GM12875 (cell line): Measurements from ENCODE around the gene ACSBG1.

Experiments
- H3K4me3 ChIP-seq: one replicate; pipeline ENCODE4 v1.5.1; 2011; ENCODE audit warnings: low read depth, low read length, control low read depth
- TF ChIP-seq, protein P1 (sequence below): IDR thresholded peaks from 2 replicates; pipeline ENCODE4 v1.5.1; 2011; ENCODE audit warnings: low read depth, mild to moderate bottlenecking, control low read depth, inconsistent platforms, low read length, moderate library complexity, borderline replicate concordance; ENCODE audit not compliant: insufficient read depth

The ACSBG1 gene

GRCh38 chr15:78220713-78221112, 13.7 kb downstream of the ACSBG1 start:
- no peak overlapping the region for H3K4me3 ChIP-seq
- TF ChIP-seq, protein P1, sequence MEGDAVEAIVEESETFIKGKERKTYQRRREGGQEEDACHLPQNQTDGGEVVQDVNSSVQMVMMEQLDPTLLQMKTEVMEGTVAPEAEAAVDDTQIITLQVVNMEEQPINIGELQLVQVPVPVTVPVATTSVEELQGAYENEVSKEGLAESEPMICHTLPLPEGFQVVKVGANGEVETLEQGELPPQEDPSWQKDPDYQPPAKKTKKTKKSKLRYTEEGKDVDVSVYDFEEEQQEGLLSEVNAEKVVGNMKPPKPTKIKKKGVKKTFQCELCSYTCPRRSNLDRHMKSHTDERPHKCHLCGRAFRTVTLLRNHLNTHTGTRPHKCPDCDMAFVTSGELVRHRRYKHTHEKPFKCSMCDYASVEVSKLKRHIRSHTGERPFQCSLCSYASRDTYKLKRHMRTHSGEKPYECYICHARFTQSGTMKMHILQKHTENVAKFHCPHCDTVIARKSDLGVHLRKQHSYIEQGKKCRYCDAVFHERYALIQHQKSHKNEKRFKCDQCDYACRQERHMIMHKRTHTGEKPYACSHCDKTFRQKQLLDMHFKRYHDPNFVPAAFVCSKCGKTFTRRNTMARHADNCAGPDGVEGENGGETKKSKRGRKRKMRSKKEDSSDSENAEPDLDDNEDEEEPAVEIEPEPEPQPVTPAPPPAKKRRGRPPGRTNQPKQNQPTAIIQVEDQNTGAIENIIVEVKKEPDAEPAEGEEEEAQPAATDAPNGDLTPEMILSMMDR = no peak

DNA sequence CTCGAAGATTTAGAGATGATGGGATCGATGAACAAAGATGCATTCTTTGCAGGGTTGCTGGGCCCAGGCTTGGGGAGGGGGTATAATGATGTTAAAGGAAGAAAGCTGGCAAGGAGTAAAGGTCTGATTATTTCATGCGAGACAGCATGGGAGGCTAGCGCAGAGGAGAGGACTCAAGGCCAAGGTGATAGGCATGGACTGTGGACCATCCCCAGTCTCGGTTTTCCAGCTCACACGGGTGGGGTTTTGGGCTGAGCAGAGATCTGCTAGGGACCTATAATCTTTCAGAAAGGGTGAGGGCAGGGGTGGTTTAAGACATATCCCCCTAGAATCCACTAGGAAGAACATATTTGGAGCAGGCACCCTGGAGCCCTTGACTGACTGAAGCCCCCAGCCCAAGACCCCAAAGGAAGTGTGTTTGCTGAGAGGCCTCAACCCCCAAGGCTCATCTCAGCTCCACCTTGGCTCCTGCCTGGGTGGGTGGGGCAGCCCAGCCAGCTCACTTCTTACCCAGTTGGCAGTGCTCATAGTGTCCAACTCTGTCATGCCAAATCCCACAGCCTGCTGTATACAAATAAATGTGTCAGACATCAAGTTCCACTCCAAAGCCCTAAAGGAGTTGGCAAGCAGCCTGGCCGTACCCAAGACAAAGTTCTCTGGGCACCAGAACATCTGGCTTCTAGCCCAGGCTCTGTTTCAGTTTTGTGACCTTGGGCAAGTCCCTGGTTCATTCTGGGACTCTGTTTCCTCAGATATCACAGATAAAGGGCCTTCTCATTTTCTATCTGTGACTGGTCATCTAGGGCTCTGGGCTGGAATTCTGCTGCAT, 17.9 kb downstream of the ACSBG1 start:
- TF ChIP-seq, protein P1 = no peak
- H3K4me3 ChIP-seq = no peak overlapping the region

- TF ChIP-seq, protein P1 = no peak
- H3K4me3 ChIP-seq = no peak overlapping the region
Measured at GRCh38 chr15:78213956-78214355, 20.4 kb downstream of the ACSBG1 start.

GRCh38 chr15:78213425-78213750, 21.0 kb downstream of the ACSBG1 start:
- no peak overlapping the region for H3K4me3 ChIP-seq
- TF ChIP-seq, protein P1 = no peak

DNA sequence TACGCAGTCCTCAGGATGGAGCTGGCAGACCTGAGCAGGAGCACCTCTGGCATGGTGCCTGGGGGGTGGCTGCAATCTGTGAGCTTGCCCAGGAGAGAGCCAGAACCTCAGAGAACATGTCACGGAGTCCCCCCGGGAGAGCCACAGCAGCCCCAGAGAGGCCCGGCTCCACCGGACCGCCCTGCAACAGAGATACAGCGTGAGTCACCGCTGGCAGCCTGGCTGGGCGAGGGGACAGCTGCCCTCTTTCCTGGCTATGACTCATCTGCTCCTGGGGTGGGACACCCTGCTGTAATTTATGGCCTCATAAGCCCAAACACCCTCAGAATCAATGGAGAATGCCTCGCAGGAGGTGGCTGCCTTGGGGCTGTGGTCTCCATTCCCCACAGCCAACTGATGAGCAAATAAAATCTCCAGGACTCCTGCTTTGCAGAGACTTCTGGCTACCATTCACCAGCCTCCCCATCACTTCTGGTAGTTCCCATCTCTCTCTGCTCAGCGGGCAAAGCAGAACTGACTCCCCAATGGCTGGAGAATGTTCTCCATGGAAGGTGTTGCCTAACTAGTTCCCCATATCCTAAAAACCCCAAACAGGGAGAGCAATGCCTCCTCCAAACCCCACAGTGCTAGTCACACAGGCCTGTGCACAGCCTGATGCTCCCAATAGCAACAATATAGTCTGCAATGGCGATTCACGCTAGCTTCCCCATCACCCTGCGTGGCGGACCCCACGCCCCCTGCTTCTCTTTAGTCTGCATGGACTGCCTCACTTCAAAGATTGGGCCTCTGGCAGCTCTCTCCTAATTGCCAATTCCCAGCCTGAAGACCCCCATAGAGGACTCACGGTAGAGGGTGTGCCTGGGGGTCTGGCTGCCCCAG, 21.6 kb downstream of the ACSBG1 start:
- TF ChIP-seq, protein P1 = no peak
- no peak overlapping the region for H3K4me3 ChIP-seq

DNA sequence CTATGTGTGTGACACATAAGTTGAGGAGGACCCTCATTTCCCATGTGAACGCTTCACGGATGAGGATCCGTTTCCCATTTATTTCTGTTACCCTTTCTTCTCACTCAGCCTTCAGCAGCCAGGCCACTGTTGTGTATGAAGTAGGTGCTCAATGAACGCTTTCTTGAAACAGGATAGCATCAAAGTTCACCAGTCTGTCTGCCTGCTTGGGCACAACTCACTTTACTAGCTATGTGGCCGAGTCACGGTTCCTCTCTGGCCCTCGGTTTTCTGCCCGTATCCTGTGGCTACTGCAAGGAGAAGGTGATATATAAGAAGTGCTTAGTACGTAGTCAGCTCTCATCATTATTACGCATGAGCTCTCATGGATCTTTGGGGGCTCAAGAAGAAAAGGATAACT, 22.4 kb downstream of the ACSBG1 start:
- TF ChIP-seq, protein P1 = no peak

More for the DNA sequence above, 22.4 kb downstream of the ACSBG1 start:
- no peak overlapping the region for H3K4me3 ChIP-seq
